ENCODE data around the gene FLNC. TPM values are rescaled to one million over a fixed set of nuclear protein-coding genes. Genes with fewer than 3 reads are reported as not detected.

Gene FLNC
- total RNA-seq, 1 donor from 2014 or later = 6.7 TPM

GRCh38 chr7:128879461-128879938 is 49.3 kb downstream of the FLNC start:
- H2AFZ ChIP-seq (replicated peaks) = peak overlapping the region; percentile 98
- H3K36me3 Mint-ChIP-seq = no peaks in the 10 kb centered on the region
- H3K4me3 ChIP-seq = no peak overlapping the region
- peaks cover 11% of the 10 kb centered on the region for H3K4me1 Mint-ChIP-seq
- H3K36me3 ChIP-seq = no peaks in the 10 kb centered on the region
- H3K9me3 Mint-ChIP-seq = no peaks in the 10 kb centered on the region
- H3K27ac Mint-ChIP-seq = no peak overlapping the region
- no peaks in the 10 kb centered on the region for H4K20me1 ChIP-seq (ENCODE audit: low read depth)
- no peak overlapping the region for H3K27ac ChIP-seq
- no peaks in the 10 kb centered on the region for H3K79me2 ChIP-seq (ENCODE audit: low read depth)
- no peak overlapping the region for H3K4me3 Mint-ChIP-seq
- no peak for DNase-seq (ENCODE audit: low spot score)
- TF ChIP-seq EZH2phosphoT487 (IDR thresholded peaks at IDR 0.05) = no peak
- TF ChIP-seq EZH2 (IDR thresholded peaks at IDR 0.05) = no peak
- TF ChIP-seq, protein P1, sequence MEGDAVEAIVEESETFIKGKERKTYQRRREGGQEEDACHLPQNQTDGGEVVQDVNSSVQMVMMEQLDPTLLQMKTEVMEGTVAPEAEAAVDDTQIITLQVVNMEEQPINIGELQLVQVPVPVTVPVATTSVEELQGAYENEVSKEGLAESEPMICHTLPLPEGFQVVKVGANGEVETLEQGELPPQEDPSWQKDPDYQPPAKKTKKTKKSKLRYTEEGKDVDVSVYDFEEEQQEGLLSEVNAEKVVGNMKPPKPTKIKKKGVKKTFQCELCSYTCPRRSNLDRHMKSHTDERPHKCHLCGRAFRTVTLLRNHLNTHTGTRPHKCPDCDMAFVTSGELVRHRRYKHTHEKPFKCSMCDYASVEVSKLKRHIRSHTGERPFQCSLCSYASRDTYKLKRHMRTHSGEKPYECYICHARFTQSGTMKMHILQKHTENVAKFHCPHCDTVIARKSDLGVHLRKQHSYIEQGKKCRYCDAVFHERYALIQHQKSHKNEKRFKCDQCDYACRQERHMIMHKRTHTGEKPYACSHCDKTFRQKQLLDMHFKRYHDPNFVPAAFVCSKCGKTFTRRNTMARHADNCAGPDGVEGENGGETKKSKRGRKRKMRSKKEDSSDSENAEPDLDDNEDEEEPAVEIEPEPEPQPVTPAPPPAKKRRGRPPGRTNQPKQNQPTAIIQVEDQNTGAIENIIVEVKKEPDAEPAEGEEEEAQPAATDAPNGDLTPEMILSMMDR (IDR thresholded peaks at IDR 0.05) = no peak
- no peaks in the 10 kb centered on the region for H3K27me3 ChIP-seq
- H3F3A ChIP-seq (ENCODE audit: low read depth) = no peaks in the 10 kb centered on the region
- H3K4me1 ChIP-seq = peaks cover 3% of the 10 kb centered on the region
- no peaks in the 10 kb centered on the region for H3K9me3 ChIP-seq (ENCODE audit: low read depth)
- peaks cover 14% of the 10 kb centered on the region for H3K27me3 Mint-ChIP-seq (ENCODE audit: insufficient read depth, low read depth)
- H3K9ac ChIP-seq = no peak overlapping the region
- peak overlapping the region; percentile 52 for H3K4me2 ChIP-seq

- Histone ChIP-seq H4K20me1 (ENCODE audit: low read depth) (no peaks in the 10 kb centered on the region), H3K4me3 (no peak overlapping the region), H3K79me2 (ENCODE audit: low read depth) (no peaks in the 10 kb centered on the region), H3K27ac (no peak overlapping the region), H3K9me3 (ENCODE audit: low read depth) (no peaks in the 10 kb centered on the region), H3F3A (ENCODE audit: low read depth) (no peaks in the 10 kb centered on the region), H3K9ac (no peak overlapping the region), H2AFZ (replicated peaks) (peak overlapping the region; percentile 98), H3K4me1 (peaks cover 3% of the 10 kb centered on the region), H3K27me3 (no peaks in the 10 kb centered on the region), H3K36me3 (no peaks in the 10 kb centered on the region), H3K4me2 (peak overlapping the region; percentile 52)
- no peak overlapping the region for H3K4me3 Mint-ChIP-seq
- no peaks in the 10 kb centered on the region for H3K36me3 Mint-ChIP-seq
- H3K9me3 Mint-ChIP-seq = no peaks in the 10 kb centered on the region
- H3K27ac Mint-ChIP-seq = no peak overlapping the region
- DNase-seq (ENCODE audit: low spot score) = peak; percentile 90
- peaks cover 11% of the 10 kb centered on the region for H3K27me3 Mint-ChIP-seq (ENCODE audit: insufficient read depth, low read depth)
- H3K4me1 Mint-ChIP-seq = peaks cover 11% of the 10 kb centered on the region
- no peak for TF ChIP-seq EZH2 (IDR thresholded peaks at IDR 0.05)
- TF ChIP-seq, protein P1 (IDR thresholded peaks at IDR 0.05) = peak; percentile 78
Observed at GRCh38 chr7:128879939-128880746, 49.9 kb downstream of the FLNC start.

DNA sequence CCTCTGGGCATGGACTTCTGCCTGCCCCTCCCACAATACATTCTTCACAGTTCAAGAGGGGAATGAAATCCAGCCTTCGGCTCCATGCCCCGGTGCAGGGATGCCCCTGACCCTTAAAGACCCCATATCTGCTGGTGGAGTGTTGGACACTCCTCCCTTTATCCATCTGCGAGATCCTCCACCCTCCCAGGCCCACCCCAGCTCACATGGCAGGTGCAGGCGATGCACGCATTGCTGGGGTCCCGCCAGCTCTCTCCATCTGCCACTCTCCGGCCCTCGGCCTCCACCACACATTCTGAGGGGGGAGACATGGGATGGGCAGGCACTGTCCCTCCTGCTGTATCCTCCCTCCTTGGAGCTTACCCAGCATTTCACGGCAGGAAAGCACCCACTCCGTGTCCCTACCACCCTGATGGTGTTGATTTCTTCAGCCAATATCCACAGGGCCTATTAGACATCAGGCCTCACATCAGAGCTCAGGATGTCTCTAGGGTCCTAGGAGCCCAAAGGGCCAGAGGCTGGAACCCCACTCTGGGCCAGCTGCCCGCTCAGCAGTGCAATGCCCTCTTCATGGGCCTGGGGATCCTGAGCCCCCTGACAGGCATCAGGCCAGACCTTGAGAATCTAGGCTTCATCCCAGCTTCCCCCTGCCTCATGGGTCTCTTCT is 50.7 kb downstream of the FLNC start:
- H3K4me3 ChIP-seq = no peak overlapping the region
- no peaks in the 10 kb centered on the region for H3K79me2 ChIP-seq (ENCODE audit: low read depth)
- no peaks in the 10 kb centered on the region for H3K36me3 ChIP-seq
- no peak overlapping the region for H3K27ac ChIP-seq
- Mint-ChIP-seq H3K36me3 (no peaks in the 10 kb centered on the region), H3K27me3 (ENCODE audit: insufficient read depth, low read depth) (peaks cover 12% of the 10 kb centered on the region), H3K9me3 (no peaks in the 10 kb centered on the region), H3K4me3 (no peak overlapping the region), H3K27ac (peak overlapping the region; percentile 72), H3K4me1 (peaks cover 12% of the 10 kb centered on the region)
- no peaks in the 10 kb centered on the region for H3K9me3 ChIP-seq (ENCODE audit: low read depth)
- H3K4me1 ChIP-seq = peaks cover 3% of the 10 kb centered on the region
- H4K20me1 ChIP-seq (ENCODE audit: low read depth) = no peaks in the 10 kb centered on the region
- TF ChIP-seq EZH2 (IDR thresholded peaks at IDR 0.05) (no peak), EZH2phosphoT487 (IDR thresholded peaks at IDR 0.05) (no peak)
- TF ChIP-seq, protein P1 (IDR thresholded peaks at IDR 0.05) = no peak
- no peak overlapping the region for H3K9ac ChIP-seq
- H2AFZ ChIP-seq (replicated peaks) = no peak overlapping the region
- H3F3A ChIP-seq (ENCODE audit: low read depth) = no peaks in the 10 kb centered on the region
- DNase-seq (ENCODE audit: low spot score) = no peak
- no peak overlapping the region for H3K4me2 ChIP-seq
- no peaks in the 10 kb centered on the region for H3K27me3 ChIP-seq
